HCT116 (cell line): ENCODE data around the gene RREB1. TPM values are rescaled to one million over a fixed set of nuclear protein-coding genes. Genes with fewer than 3 reads are reported as not detected.

Experiments used
- ATAC-seq: fragments of 200-7000 bp; cut with Tn5 transposase; 2 replicates; pipeline ENCODE4 v1.9.1; 2020; ENCODE audit warnings: mild to moderate bottlenecking, moderate library complexity
- BruUV-seq: library from RNA; stranded (reverse); fragments of 400-500 nt; replicated peaks from 2 replicates; lab custom pipeline; 2021; lab: Mats Ljungman, UMichigan
- CTCF ChIA-PET: fragments of 300-600 bp; sonication (Branson Sonifier 250); formaldehyde crosslinking; loops from one replicate; lab custom pipeline; 2021; ENCODE audit warnings: antibody characterized with exemption; lab: Charles Lee
- POLR2A ChIA-PET: fragments of 300-600, 350-600 bp; sonication (Branson Sonifier 250); formaldehyde crosslinking; loops from one replicate; lab custom pipeline; 2021; ENCODE audit warnings: antibody characterized with exemption; lab: Charles Lee
- RAD21 ChIA-PET, 2 experiments: fragments of 300-600 bp; sonication (Branson Sonifier 250); formaldehyde crosslinking; loops; one replicate each; lab custom pipeline; 2023; ENCODE audit warnings: low total read pairs in 2 of 2; ENCODE audit not compliant: uncharacterized antibody in 2 of 2, unreplicated experiment in 2 of 2, low non-redundant PET in 1 of 2; lab: Charles Lee
- DNase-seq: peaks from one replicate; pipeline ENCODE4 v3.0.0-alpha.2; 2010; ENCODE audit warnings: low read depth, low spot score
- H2AFZ ChIP-seq: fragments of 200-600 bp; shearing (Covaris generic), sonication (generic); 2 replicates; pipeline ENCODE4 v1.6.1; 2017; ENCODE audit warnings: low read depth, mixed run types, mixed read lengths, antibody characterized with exemption, low read length; ENCODE audit not compliant: poor library complexity, severe bottlenecking
- H3K27ac ChIP-seq: 2 replicates; pipeline ENCODE4 v1.5.1; 2012; ENCODE audit warnings: low read depth, low read length
- H3K27me3 ChIP-seq: fragments of 200-600 bp; sonication (generic); 2 replicates; pipeline ENCODE4 v1.6.1; 2016; ENCODE audit warnings: mixed run types, low read length, mixed read lengths; ENCODE audit not compliant: insufficient read depth
- H3K36me3 ChIP-seq, 2 experiments: fragments of 200-500 bp in 1 of 2; fragments of 200-600 bp in 1 of 2; sonication (Bioruptor generic) in 1 of 2; sonication (generic) in 1 of 2; 2 replicates each; pipeline versions ENCODE4 v1.5.1 to v1.6.1; 2014 to 2016; ENCODE audit warnings: low read length in 2 of 2, inconsistent platforms in 1 of 2, mixed read lengths in 1 of 2, mixed run types in 1 of 2; ENCODE audit not compliant: insufficient read depth in 2 of 2, control insufficient read depth in 1 of 2
- H3K4me1 ChIP-seq, 2 experiments: fragments of 200-600 bp in 1 of 2; sonication (generic) in 1 of 2; 2 replicates each; pipeline versions ENCODE4 v1.5.1 to v1.6.1; 2012 to 2017; ENCODE audit warnings: low read length in 2 of 2, inconsistent platforms in 1 of 2, mild to moderate bottlenecking in 1 of 2, mixed read lengths in 1 of 2, mixed run types in 1 of 2, moderate library complexity in 1 of 2; ENCODE audit not compliant: insufficient read depth in 2 of 2, control insufficient read depth in 1 of 2
- H3K4me2 ChIP-seq: fragments of 200-600 bp; sonication (generic); 2 replicates; pipeline ENCODE4 v1.6.1; 2017; ENCODE audit warnings: mixed run types, low read length, mixed read lengths
- H3K4me3 ChIP-seq, 2 experiments: fragments of 200-600 bp in 1 of 2; sonication (generic) in 1 of 2; replicated peaks in 1 of 2; 2 replicates each; pipeline ENCODE4 v1.5.1; 2011 to 2016; ENCODE audit warnings: low read length in 2 of 2, control low read depth in 1 of 2, low read depth in 1 of 2, mild to moderate bottlenecking in 1 of 2, mixed read lengths in 1 of 2, mixed run types in 1 of 2
- H3K79me2 ChIP-seq: fragments of 200-600 bp; sonication (generic); 2 replicates; pipeline ENCODE4 v1.6.1; 2017; ENCODE audit warnings: mild to moderate bottlenecking, mixed run types, low read length, moderate library complexity, mixed read lengths; ENCODE audit not compliant: insufficient read depth
- H3K9ac ChIP-seq: fragments of 200-600 bp; sonication (generic); 2 replicates; pipeline ENCODE4 v1.6.1; 2016; ENCODE audit warnings: low read length, mixed read lengths
- H3K9me2 ChIP-seq: fragments of 200-600 bp; sonication (generic), shearing (Covaris generic); 2 replicates; pipeline ENCODE4 v1.6.1; 2017; ENCODE audit warnings: mixed run types, mild to moderate bottlenecking, moderate library complexity; ENCODE audit not compliant: insufficient read depth
- H3K9me3 ChIP-seq, 2 experiments: fragments of 200-500 bp in 1 of 2; fragments of 200-600 bp in 1 of 2; sonication (Bioruptor generic) in 1 of 2; sonication (generic) in 1 of 2; 2 replicates each; pipeline ENCODE4 v1.6.1; 2014 to 2017; ENCODE audit warnings: low read length in 2 of 2, mixed read lengths in 2 of 2, inconsistent platforms in 1 of 2, low read depth in 1 of 2, mild to moderate bottlenecking in 1 of 2, mixed run types in 1 of 2, moderate library complexity in 1 of 2; ENCODE audit not compliant: control insufficient read depth in 1 of 2, insufficient read depth in 1 of 2
- H4K20me1 ChIP-seq: fragments of 200-600 bp; sonication (generic), shearing (Covaris generic); 2 replicates; pipeline ENCODE4 v1.6.1; 2017; ENCODE audit warnings: mixed run types, mild to moderate bottlenecking, moderate library complexity; ENCODE audit not compliant: insufficient read depth
- CBX3 ChIP-seq: IDR thresholded peaks from 2 replicates; pipeline ENCODE4 v1.6.1; 2012; ENCODE audit warnings: low read depth
- CEBPB ChIP-seq: IDR thresholded peaks from 2 replicates; pipeline ENCODE4 v1.6.1; 2012; ENCODE audit warnings: low read depth
- ELF1 ChIP-seq: IDR thresholded peaks from 2 replicates; pipeline ENCODE4 v1.6.1; 2012; ENCODE audit warnings: low read depth, borderline replicate concordance
- EZH2 ChIP-seq: fragments of 200-600 bp; sonication (generic); IDR thresholded peaks from 2 replicates; pipeline ENCODE4 v1.6.1; 2017; ENCODE audit warnings: antibody characterized with exemption, mixed run types
- FOSL1 ChIP-seq: IDR thresholded peaks from 2 replicates; pipeline ENCODE4 v1.6.1; 2012; ENCODE audit warnings: low read depth
- JUND ChIP-seq: IDR thresholded peaks from 2 replicates; pipeline ENCODE4 v1.6.1; 2012
- POLR2A ChIP-seq: IDR thresholded peaks from 2 replicates; pipeline ENCODE4 v1.7.0; 2011; ENCODE audit warnings: borderline replicate concordance; ENCODE audit not compliant: insufficient read depth, insufficient read length; ENCODE audit errors: extremely low read depth
- POLR2AphosphoS5 ChIP-seq: IDR thresholded peaks from 2 replicates; pipeline ENCODE4 v1.6.1; 2011; ENCODE audit warnings: mild to moderate bottlenecking, low read depth, low read length, moderate library complexity
- RAD21 ChIP-seq: IDR thresholded peaks from 2 replicates; pipeline ENCODE4 v1.6.1; 2012; ENCODE audit warnings: low read depth, mild to moderate bottlenecking
- SRF ChIP-seq: IDR thresholded peaks from 2 replicates; pipeline ENCODE4 v1.6.1; 2012; ENCODE audit warnings: low read depth
- TCF7L2 ChIP-seq: IDR thresholded peaks from 2 replicates; pipeline ENCODE4 v1.7.0; 2011; ENCODE audit warnings: borderline replicate concordance, inconsistent platforms; ENCODE audit not compliant: insufficient read depth, insufficient read length; ENCODE audit errors: extremely low read depth
- YY1 ChIP-seq: IDR thresholded peaks from 2 replicates; pipeline ENCODE4 v1.6.1; 2011; ENCODE audit warnings: low read length, low read depth, moderate library complexity, mild to moderate bottlenecking; ENCODE audit not compliant: insufficient replicate concordance; ENCODE audit errors: extremely low read depth
- intact Hi-C: fragments of 100-400 bp; cut with micrococcal nuclease; formaldehyde crosslinking; loops from 2 replicates; pipeline ENCODE4 v1.10.0; 2022
- total RNA-seq: library from RNA; stranded (reverse); gene quantifications from one replicate; pipeline ENCODE4 v1.2.1, GENCODE V29; 2021; ENCODE audit not compliant: unreplicated experiment
- TF ChIP-seq, protein P1 (sequence below): IDR thresholded peaks from 2 replicates; pipeline ENCODE4 v1.6.1; 2012
- TF ChIP-seq, protein P2 (sequence below): IDR thresholded peaks from 2 replicates; pipeline ENCODE4 v1.6.1; 2012; ENCODE audit warnings: low read depth

The RREB1 gene
- total RNA-seq, 1 experiment from 2014 or later: 47.9 TPM

DNA sequence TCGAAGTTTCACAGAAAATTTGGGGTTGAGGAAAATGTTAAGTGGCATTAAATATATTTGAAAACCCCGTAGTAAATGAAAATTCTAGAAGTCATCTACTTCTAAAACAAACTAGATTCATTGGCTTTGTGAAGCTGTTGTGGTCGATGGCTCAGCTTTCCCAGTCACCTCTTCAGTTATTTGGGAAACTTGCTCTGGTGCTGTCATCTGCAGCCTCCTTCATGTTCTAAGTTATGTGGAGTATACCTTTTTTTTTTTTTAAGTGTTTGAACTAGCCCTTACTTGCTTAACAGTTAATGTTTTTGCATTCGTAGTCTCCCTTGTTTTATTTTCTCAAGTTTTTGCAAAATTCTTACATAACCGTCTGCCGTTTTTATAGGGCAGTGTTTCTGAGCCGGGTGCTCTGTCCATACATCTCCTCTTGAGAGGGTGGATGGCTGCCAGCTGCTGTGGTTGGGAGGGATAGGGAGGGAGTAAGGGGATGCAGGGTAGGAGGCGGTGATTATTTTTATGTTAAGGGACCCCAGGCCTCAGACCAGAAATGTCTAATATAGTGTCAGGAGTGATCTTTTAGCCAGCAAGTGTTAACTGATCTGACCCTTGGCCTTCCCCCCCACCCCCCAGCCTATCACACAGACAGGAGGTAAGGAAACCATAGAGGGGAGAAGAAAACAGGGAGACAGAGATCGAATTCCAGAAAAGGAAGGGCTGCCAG, 7.1 kb downstream of the RREB1 start (continued):
- TF ChIP-seq YY1: no peak
- no peak for TF ChIP-seq ELF1
- no peak for TF ChIP-seq CEBPB
- no peak for TF ChIP-seq SRF

DNA sequence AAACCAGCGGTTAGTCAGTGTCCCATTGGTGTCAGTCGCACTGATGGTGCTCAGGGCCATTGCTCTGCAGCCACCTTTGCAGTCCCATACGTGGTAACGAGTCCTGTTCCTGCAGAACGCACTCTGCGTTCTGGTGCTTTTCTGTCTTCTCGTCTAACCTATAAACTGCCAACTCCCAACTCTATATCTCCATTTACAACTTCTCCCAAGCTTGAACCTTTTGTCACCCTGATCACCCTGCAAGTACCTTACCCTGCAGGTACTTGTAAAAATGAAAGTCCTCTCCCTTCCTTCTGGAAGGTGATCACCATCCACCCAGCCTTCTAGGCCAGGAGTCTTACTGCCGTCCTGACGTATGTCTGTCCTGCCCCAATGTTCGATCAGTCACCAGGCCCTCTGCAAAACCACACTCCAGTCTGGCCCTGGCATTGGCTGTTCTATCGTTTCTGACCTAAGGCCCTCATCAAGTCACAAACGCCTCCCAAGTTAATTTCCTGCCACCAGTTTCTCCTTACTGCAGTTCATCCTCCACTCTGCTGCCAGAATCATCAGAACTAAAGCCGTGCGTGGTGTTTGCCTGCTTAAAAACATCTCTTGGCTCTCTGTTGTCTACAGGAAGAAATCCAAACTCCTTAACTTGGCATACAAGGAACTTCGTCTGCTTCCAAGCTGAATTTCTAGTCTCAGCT, 7.9 kb downstream of the RREB1 start:
- no peak for DNase-seq
- no TSS peak for BruUV-seq
- Histone ChIP-seq H3K36me3 (no peaks in the 10 kb centered on the region), H3K27me3 (no peaks in the 10 kb centered on the region), H3K9me3 (no peaks in the 10 kb centered on the region), H3K4me3 (no peak overlapping the region), H4K20me1 (no peaks in the 10 kb centered on the region; the same call in 1 of the 2 replicates), H3K4me1 (peaks cover 6 to 16% of the 10 kb centered on the region in 2 experiments; a peak in 3 of 4 replicates), H3K27ac (no peak overlapping the region), H3K9me2 (no peaks in the 10 kb centered on the region), H3K9ac (no peak overlapping the region), H3K4me2 (no peak overlapping the region), H2AFZ (no peak overlapping the region), H3K79me2 (peaks cover 100% of the 10 kb centered on the region)
- intact Hi-C loops: no loop called here
- RAD21 ChIA-PET: no interaction called here
- CTCF ChIA-PET: no interaction called here
- TF ChIP-seq EZH2 (no peak), POLR2AphosphoS5 (no peak), CBX3 (no peak), TCF7L2 (no peak), CEBPB (no peak), YY1 (no peak), JUND (no peak), FOSL1 (no peak), RAD21 (no peak), POLR2A (no peak)
- TF ChIP-seq, protein P1, sequence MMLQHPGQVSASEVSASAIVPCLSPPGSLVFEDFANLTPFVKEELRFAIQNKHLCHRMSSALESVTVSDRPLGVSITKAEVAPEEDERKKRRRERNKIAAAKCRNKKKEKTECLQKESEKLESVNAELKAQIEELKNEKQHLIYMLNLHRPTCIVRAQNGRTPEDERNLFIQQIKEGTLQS: no peak
- TF ChIP-seq, protein P2, sequence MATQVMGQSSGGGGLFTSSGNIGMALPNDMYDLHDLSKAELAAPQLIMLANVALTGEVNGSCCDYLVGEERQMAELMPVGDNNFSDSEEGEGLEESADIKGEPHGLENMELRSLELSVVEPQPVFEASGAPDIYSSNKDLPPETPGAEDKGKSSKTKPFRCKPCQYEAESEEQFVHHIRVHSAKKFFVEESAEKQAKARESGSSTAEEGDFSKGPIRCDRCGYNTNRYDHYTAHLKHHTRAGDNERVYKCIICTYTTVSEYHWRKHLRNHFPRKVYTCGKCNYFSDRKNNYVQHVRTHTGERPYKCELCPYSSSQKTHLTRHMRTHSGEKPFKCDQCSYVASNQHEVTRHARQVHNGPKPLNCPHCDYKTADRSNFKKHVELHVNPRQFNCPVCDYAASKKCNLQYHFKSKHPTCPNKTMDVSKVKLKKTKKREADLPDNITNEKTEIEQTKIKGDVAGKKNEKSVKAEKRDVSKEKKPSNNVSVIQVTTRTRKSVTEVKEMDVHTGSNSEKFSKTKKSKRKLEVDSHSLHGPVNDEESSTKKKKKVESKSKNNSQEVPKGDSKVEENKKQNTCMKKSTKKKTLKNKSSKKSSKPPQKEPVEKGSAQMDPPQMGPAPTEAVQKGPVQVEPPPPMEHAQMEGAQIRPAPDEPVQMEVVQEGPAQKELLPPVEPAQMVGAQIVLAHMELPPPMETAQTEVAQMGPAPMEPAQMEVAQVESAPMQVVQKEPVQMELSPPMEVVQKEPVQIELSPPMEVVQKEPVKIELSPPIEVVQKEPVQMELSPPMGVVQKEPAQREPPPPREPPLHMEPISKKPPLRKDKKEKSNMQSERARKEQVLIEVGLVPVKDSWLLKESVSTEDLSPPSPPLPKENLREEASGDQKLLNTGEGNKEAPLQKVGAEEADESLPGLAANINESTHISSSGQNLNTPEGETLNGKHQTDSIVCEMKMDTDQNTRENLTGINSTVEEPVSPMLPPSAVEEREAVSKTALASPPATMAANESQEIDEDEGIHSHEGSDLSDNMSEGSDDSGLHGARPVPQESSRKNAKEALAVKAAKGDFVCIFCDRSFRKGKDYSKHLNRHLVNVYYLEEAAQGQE: no peak
- POLR2A ChIA-PET: no interaction called here
- no peak for ATAC-seq
